HepG2 (cell line): ENCODE results near the gene DDAH2. TPM values are rescaled to one million over a fixed set of nuclear protein-coding genes. Genes with fewer than 3 reads are reported as not detected.

Source experiments
- ARNT2 ChIP-seq: sonication (generic); formaldehyde crosslinking; IDR thresholded peaks from 2 replicates; pipeline ENCODE4 v1.8.0; 2022; ENCODE audit warnings: mild to moderate bottlenecking, low read depth, missing genetic modification reagents, moderate library complexity
- CREB1 ChIP-seq, 2 experiments: fragments of 450-650 bp in 1 of 2; IDR thresholded peaks; 2 replicates each; pipeline ENCODE4 v1.6.1; 2016 to 2017; ENCODE audit warnings: control low read depth in 1 of 2, mild to moderate bottlenecking in 1 of 2, missing compliant biosample characterization in 1 of 2, missing genetic modification characterization in 1 of 2
- EHMT2 ChIP-seq: fragments of 200-600 bp; sonication (generic); IDR thresholded peaks from 2 replicates; pipeline ENCODE4 v1.7.0; 2017; ENCODE audit warnings: antibody characterized with exemption, low read depth, low read length, borderline replicate concordance
- GATAD2A ChIP-seq: IDR thresholded peaks from 2 replicates; pipeline ENCODE4 v1.6.1; 2016
- HNRNPK ChIP-seq: fragments of 200-400 bp; formaldehyde crosslinking; IDR thresholded peaks from 2 replicates; pipeline ENCODE4 v1.6.1; 2018; ENCODE audit warnings: low read length, low read depth, moderate library complexity, mild to moderate bottlenecking; ENCODE audit not compliant: poor library complexity, severe bottlenecking
- KLF9 ChIP-seq: IDR thresholded peaks from 2 replicates; pipeline ENCODE4 v1.6.1; 2016; ENCODE audit warnings: low read depth
- MEF2D ChIP-seq: sonication (generic); formaldehyde crosslinking; IDR thresholded peaks from 2 replicates; pipeline ENCODE4 v1.5.1; 2020; ENCODE audit warnings: mild to moderate bottlenecking, missing genetic modification reagents
- PHF20 ChIP-seq: sonication (generic); formaldehyde crosslinking; IDR thresholded peaks from 2 replicates; pipeline ENCODE4 v1.5.0; 2020; ENCODE audit warnings: mild to moderate bottlenecking, missing genetic modification reagents
- POGZ ChIP-seq: sonication (generic); formaldehyde crosslinking; IDR thresholded peaks from 2 replicates; pipeline ENCODE4 v1.4.0; 2020; ENCODE audit warnings: mild to moderate bottlenecking, missing genetic modification reagents
- SRSF4 ChIP-seq: fragments of 200-400 bp; formaldehyde crosslinking; IDR thresholded peaks from one replicate; pipeline ENCODE4 v1.6.1; 2018; ENCODE audit warnings: mild to moderate bottlenecking, low read depth, low read length, moderate library complexity; ENCODE audit not compliant: poor library complexity, severe bottlenecking
- ZKSCAN5 ChIP-seq: sonication (generic); formaldehyde crosslinking; IDR thresholded peaks from 2 replicates; pipeline ENCODE4 v1.5.1; 2020; ENCODE audit warnings: mild to moderate bottlenecking, missing genetic modification reagents
- ZNF101 ChIP-seq: sonication (generic); formaldehyde crosslinking; IDR thresholded peaks from 2 replicates; pipeline ENCODE4 v1.4.0; 2020; ENCODE audit warnings: mild to moderate bottlenecking, low read depth, missing genetic modification reagents, borderline replicate concordance
- ZNF235 ChIP-seq: sonication (generic); formaldehyde crosslinking; IDR thresholded peaks from 2 replicates; pipeline ENCODE4 v1.8.1; 2023; ENCODE audit warnings: mild to moderate bottlenecking, missing genetic modification reagents, borderline replicate concordance
- ZNF251 ChIP-seq: sonication (generic); formaldehyde crosslinking; IDR thresholded peaks from 2 replicates; pipeline ENCODE4 v1.9.0; 2021; ENCODE audit warnings: mild to moderate bottlenecking, missing genetic modification reagents
- ZNF354B ChIP-seq: sonication (generic); formaldehyde crosslinking; IDR thresholded peaks from 2 replicates; pipeline ENCODE4 v1.8.0; 2022; ENCODE audit warnings: mild to moderate bottlenecking, missing genetic modification reagents
- ZNF780A ChIP-seq: sonication (generic); formaldehyde crosslinking; IDR thresholded peaks from 2 replicates; pipeline ENCODE4 v1.8.0; 2022; ENCODE audit warnings: mild to moderate bottlenecking, missing genetic modification reagents, moderate library complexity
- polyA plus RNA-seq, 8 experiments: library from polyadenylated mRNA; depleted of rRNA in 3 of 8; stranded (reverse) in 7 of 8; unstranded in 1 of 8; fragments of >200 nt; fragmentation: Illumina TruSeq in 4 of 8; extraction: Trizol in 4 of 8; gene quantifications; 2 replicates each; pipeline versions ENCODE4 v1.2.1 to v1.2.3, GENCODE V29; 2011 to 2016; ENCODE audit warnings: low read depth in 4 of 8, missing spikeins in 1 of 8, mixed read lengths in 1 of 8; ENCODE audit not compliant: insufficient read depth in 1 of 8
- total RNA-seq, 5 experiments: library from RNA; depleted of rRNA; stranded (reverse); fragments of >200 nt; fragmentation: Illumina TruSeq; extraction: Trizol; gene quantifications; 2 replicates each; pipeline ENCODE4 v1.2.3, GENCODE V29; 2016; ENCODE audit warnings: low read depth in 1 of 5
- TF ChIP-seq, protein P1 (sequence below): sonication (generic); formaldehyde crosslinking; IDR thresholded peaks from 2 replicates; pipeline ENCODE4 v1.8.1; 2023; ENCODE audit warnings: mild to moderate bottlenecking, moderate library complexity, missing genetic modification reagents
- TF ChIP-seq, protein P2 (sequence below): sonication (generic); formaldehyde crosslinking; IDR thresholded peaks from 2 replicates; pipeline ENCODE4 v1.4.0; 2020; ENCODE audit warnings: missing genetic modification reagents, borderline replicate concordance
- TF ChIP-seq, protein P3 (sequence below): sonication (generic); formaldehyde crosslinking; IDR thresholded peaks from 2 replicates; pipeline ENCODE4 v1.4.0; 2020; ENCODE audit warnings: mild to moderate bottlenecking, low read depth, missing genetic modification reagents
- TF ChIP-seq, protein P4 (sequence below): sonication (generic); formaldehyde crosslinking; IDR thresholded peaks from 2 replicates; pipeline ENCODE4 v1.5.0; 2020; ENCODE audit warnings: mild to moderate bottlenecking, missing genetic modification reagents, moderate library complexity

Gene DDAH2
- total and polyA plus RNA-seq, 2 of the 13 experiments (the other 11 are each of a cell fraction or from before 2014, with no cell fraction given) = 16.4 to 21.1 TPM

DNA sequence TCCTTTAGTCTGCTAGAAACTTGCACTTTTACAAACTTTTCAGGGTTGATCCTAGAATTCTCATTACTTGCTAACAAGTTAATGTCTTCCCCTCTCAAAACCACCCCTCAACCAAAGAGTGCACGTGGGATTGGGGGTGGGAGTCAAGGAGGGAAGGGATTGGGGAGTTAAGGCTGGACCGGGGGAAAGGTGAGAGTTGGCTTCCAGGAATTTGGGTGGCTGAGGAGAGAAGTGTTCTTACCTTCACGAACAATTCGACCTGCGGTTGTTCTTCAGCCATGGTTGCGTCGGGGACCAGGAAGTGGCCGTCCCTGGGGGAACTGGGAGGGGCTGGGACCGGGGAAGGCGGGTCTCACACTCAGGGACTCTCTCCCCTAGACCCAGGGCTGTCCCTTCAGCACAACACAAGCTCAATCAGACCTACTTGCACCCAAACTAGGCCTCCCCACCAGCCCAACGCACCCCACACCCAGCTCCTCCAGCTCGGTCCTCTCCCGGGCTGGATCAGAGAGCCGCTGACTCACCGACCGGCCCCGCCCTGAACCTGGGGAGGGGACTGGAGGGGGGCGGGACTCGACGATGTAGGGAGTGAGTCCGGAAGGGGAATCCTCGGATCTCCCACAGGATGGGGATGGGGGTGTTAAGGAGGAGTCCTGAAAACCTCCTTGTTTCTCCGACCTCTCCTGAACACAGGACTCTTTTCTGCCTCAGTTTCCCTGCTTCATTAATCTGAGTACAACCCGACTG lies 7.1 kb upstream of the DDAH2 start, which contains the start of gene CLIC1 (continued):
- TF ChIP-seq MEF2D (CRISPR knock-in tag) (peak; percentile 23; the same call in 1 of the 2 replicates), CREB1 (IDR thresholded peaks at IDR 0.05) (no peak), CREB1 (CRISPR knock-in tag; IDR thresholded peaks at IDR 0.05) (0 out of 2 replicates have a peak, but pooled peaks have one; percentile 51), ZNF251 (CRISPR knock-in tag) (no peak), POGZ (CRISPR knock-in tag) (peak; percentile 55; the same call in 1 of the 2 replicates), ZNF235 (CRISPR knock-in tag) (peak; percentile 84; the same call in 1 of the 2 replicates), ARNT2 (CRISPR knock-in tag) (no peak), EHMT2 (no peak), ZNF780A (CRISPR knock-in tag) (peak; percentile 91; the same call in 1 of the 2 replicates), PHF20 (CRISPR knock-in tag) (peak; percentile 62; the same call in 1 of the 2 replicates), ZNF101 (no peak), KLF9 (CRISPR knock-in tag) (peak; percentile 53), SRSF4 (no peak), ZNF354B (CRISPR knock-in tag) (no peak), GATAD2A (peak; percentile 73), HNRNPK (no peak), ZKSCAN5 (CRISPR knock-in tag) (no peak; the same call in 1 of the 2 replicates)
- TF ChIP-seq, protein P1, sequence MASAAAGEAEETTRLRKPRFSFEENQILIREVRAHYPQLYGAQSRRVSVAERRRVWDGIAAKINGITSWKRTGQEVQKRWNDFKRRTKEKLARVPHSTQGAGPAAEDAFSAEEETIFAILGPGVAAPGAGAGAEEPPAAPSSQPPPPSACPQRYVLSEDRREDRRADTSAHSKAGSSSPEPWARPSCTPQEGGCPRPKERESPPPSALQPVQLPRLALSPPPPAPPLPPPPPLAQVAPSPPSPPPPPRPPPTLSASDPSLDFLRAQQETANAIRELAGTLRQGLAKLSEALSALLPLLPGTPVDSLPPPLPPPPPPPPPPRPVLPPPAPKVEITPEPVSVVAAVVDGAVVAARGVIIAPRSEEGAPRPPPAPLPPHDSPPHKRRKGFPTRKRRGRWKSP = no peak
- TF ChIP-seq, protein P2, sequence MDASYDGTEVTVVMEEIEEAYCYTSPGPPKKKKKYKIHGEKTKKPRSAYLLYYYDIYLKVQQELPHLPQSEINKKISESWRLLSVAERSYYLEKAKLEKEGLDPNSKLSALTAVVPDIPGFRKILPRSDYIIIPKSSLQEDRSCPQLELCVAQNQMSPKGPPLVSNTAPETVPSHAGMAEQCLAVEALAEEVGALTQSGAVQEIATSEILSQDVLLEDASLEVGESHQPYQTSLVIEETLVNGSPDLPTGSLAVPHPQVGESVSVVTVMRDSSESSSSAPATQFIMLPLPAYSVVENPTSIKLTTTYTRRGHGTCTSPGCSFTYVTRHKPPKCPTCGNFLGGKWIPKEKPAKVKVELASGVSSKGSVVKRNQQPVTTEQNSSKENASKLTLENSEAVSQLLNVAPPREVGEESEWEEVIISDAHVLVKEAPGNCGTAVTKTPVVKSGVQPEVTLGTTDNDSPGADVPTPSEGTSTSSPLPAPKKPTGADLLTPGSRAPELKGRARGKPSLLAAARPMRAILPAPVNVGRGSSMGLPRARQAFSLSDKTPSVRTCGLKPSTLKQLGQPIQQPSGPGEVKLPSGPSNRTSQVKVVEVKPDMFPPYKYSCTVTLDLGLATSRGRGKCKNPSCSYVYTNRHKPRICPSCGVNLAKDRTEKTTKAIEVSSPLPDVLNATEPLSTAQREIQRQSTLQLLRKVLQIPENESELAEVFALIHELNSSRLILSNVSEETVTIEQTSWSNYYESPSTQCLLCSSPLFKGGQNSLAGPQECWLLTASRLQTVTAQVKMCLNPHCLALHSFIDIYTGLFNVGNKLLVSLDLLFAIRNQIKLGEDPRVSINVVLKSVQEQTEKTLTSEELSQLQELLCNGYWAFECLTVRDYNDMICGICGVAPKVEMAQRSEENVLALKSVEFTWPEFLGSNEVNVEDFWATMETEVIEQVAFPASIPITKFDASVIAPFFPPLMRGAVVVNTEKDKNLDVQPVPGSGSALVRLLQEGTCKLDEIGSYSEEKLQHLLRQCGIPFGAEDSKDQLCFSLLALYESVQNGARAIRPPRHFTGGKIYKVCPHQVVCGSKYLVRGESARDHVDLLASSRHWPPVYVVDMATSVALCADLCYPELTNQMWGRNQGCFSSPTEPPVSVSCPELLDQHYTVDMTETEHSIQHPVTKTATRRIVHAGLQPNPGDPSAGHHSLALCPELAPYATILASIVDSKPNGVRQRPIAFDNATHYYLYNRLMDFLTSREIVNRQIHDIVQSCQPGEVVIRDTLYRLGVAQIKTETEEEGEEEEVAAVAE (CRISPR knock-in tag) = peak; percentile 83; the same call in 1 of the 2 replicates
- TF ChIP-seq, protein P3, sequence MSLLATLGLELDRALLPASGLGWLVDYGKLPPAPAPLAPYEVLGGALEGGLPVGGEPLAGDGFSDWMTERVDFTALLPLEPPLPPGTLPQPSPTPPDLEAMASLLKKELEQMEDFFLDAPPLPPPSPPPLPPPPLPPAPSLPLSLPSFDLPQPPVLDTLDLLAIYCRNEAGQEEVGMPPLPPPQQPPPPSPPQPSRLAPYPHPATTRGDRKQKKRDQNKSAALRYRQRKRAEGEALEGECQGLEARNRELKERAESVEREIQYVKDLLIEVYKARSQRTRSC (CRISPR knock-in tag) = peak; percentile 50; the same call in 1 of the 2 replicates
- TF ChIP-seq, protein P4, sequence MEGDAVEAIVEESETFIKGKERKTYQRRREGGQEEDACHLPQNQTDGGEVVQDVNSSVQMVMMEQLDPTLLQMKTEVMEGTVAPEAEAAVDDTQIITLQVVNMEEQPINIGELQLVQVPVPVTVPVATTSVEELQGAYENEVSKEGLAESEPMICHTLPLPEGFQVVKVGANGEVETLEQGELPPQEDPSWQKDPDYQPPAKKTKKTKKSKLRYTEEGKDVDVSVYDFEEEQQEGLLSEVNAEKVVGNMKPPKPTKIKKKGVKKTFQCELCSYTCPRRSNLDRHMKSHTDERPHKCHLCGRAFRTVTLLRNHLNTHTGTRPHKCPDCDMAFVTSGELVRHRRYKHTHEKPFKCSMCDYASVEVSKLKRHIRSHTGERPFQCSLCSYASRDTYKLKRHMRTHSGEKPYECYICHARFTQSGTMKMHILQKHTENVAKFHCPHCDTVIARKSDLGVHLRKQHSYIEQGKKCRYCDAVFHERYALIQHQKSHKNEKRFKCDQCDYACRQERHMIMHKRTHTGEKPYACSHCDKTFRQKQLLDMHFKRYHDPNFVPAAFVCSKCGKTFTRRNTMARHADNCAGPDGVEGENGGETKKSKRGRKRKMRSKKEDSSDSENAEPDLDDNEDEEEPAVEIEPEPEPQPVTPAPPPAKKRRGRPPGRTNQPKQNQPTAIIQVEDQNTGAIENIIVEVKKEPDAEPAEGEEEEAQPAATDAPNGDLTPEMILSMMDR (CRISPR knock-in tag) = no peak
